ENCODE results near the gene PDE4D. TPM values are rescaled to one million over a fixed set of nuclear protein-coding genes. Genes with fewer than 3 reads are reported as not detected.

PDE4D gene
- total and polyA plus RNA-seq, 2 donors (not counting 1 experiment from before 2014, with no cell fraction given): 14.9 to 171 TPM

DNA sequence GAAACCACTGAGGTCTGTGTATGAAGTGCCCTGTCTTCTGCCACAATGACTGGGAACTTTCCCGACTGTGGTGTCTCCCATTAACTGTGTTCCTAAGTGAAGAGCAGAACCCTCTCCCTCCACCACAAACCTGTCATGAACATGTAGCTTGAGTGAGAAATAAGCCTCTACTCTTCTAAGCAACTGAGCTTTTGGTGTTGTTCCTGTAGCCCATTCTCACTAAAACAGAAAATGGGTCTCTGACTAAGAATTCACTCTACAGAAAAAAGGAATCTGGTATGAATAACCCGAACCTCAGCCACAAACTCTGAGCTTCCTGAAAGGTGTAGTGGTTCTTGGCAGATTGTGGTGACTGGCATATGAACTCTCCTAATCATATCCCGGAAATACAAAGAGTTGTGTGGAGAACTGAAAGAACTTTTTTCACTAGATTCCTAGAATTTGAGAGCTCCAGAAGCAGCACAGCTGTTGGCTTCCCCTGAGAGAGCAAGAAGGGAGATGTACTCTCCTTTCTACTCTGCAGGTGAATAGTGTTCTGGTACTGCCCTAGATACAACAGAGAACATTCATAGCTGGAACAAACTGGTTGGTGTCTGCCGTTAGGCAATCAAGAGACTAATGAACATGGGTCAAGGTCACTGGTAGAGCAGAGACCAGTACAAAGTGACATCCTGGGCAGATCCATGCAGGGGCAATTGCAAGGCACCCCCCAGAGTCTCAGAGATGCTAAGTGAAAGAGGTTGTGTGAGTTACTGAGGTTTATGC is 283.8 kb downstream of the PDE4D start:
- H4K20me1 ChIP-seq (ENCODE audit: control insufficient read depth, insufficient read depth, low read length, poor library complexity, severe bottlenecking): no peaks in the 10 kb centered on the region
- Mint-ChIP-seq H3K9me3 (ENCODE audit: insufficient read depth) (no peaks in the 10 kb centered on the region), H3K27ac (no peak overlapping the region), H3K4me1 (peaks cover 24% of the 10 kb centered on the region), H3K4me3 (no peak overlapping the region), H3K27me3 (peaks cover 4% of the 10 kb centered on the region)
- H3K4me3 ChIP-seq (ENCODE audit: control extremely low read depth in 1 of 5, extremely low read depth in 1 of 5, insufficient read depth in 1 of 5, low read depth in 2 of 5, low read length in 4 of 5): no peak overlapping the region
- DNase-seq (no peak), ATAC-seq (ENCODE audit: low read depth) (no peak)
- H3K27me3 ChIP-seq (replicated peaks in 1 of 4; ENCODE audit: control extremely low read depth in 1 of 4, control insufficient read depth in 3 of 4, insufficient read depth in 4 of 4, low read length in 3 of 4): no peaks in the 10 kb centered on the region
- 67% methylated on average over 1 of the region's 4 CpGs for WGBS (ENCODE audit: insufficient coverage)
- intact Hi-C loops (cut with micrococcal nuclease): loop anchor here (5.0 kb wide), 1 partner anchor 48 kb away; no protein-coding TSS in a partner anchor
- no peak overlapping the region for H3K4me2 ChIP-seq (replicated peaks; ENCODE audit: low read depth, low read length, poor library complexity, severe bottlenecking)
- no peak overlapping the region for H3K9ac ChIP-seq (ENCODE audit: low read length)
- TF ChIP-seq EZH2 (IDR thresholded peaks at IDR 0.05; ENCODE audit: borderline replicate concordance, insufficient read depth, low read depth, low read length, poor library complexity, severe bottlenecking): no peak
- TF ChIP-seq, protein P1, sequence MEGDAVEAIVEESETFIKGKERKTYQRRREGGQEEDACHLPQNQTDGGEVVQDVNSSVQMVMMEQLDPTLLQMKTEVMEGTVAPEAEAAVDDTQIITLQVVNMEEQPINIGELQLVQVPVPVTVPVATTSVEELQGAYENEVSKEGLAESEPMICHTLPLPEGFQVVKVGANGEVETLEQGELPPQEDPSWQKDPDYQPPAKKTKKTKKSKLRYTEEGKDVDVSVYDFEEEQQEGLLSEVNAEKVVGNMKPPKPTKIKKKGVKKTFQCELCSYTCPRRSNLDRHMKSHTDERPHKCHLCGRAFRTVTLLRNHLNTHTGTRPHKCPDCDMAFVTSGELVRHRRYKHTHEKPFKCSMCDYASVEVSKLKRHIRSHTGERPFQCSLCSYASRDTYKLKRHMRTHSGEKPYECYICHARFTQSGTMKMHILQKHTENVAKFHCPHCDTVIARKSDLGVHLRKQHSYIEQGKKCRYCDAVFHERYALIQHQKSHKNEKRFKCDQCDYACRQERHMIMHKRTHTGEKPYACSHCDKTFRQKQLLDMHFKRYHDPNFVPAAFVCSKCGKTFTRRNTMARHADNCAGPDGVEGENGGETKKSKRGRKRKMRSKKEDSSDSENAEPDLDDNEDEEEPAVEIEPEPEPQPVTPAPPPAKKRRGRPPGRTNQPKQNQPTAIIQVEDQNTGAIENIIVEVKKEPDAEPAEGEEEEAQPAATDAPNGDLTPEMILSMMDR (IDR thresholded peaks at IDR 0.05): no peak
- no peak overlapping the region for H2AFZ ChIP-seq (ENCODE audit: insufficient read depth, low read depth, low read length, poor library complexity, severe bottlenecking)
- H3K9me3 ChIP-seq (ENCODE audit: control extremely low read depth in 1 of 3, control insufficient read depth in 2 of 3, insufficient read depth in 1 of 3, low read length in 2 of 3): no peaks in the 10 kb centered on the region
- H3K79me2 ChIP-seq (ENCODE audit: control insufficient read depth, insufficient read depth, low read length): no peaks in the 10 kb centered on the region
- H3K27ac ChIP-seq (ENCODE audit: low read length in 2 of 2): no peak overlapping the region
- POLR2A ChIA-PET: no interaction called here
- no peaks in the 10 kb centered on the region for H3K36me3 ChIP-seq (replicated peaks in 1 of 2; ENCODE audit: control extremely low read depth in 1 of 2, control insufficient read depth in 1 of 2, extremely low read depth in 1 of 2, insufficient read depth in 2 of 2, low read length in 1 of 2)
- CTCF ChIA-PET: no interaction called here
- peaks cover 0 to 5% of the 10 kb centered on the region in 2 donors for H3K4me1 ChIP-seq (ENCODE audit: control insufficient read depth in 2 of 2, insufficient read depth in 2 of 2, low read length in 2 of 2)

DNA sequence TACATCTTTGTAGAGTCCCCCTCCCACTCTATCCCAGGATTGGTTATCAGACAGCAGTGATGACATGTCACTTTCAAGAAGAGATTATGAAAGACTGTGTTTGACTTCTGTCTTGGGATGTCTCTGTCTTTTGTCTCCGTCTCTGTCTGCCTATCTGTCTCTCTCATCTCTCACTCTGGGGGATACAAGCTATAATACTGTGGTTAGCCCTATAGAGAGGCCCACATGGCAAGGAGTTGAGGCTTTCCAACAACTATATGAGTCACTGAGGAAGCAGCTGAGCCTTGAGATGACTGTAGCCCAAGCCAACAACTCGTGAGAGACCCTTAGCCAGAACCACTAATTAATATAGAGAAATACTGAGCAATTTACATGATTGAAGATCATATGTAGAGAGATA is 284.8 kb downstream of the PDE4D start:
- ATAC-seq (ENCODE audit: low read depth): no peak
- Histone ChIP-seq H3K27me3 (replicated peaks in 1 of 4; ENCODE audit: control extremely low read depth in 1 of 4, control insufficient read depth in 3 of 4, insufficient read depth in 4 of 4, low read length in 3 of 4) (no peaks in the 10 kb centered on the region), H3K4me1 (ENCODE audit: control insufficient read depth in 2 of 2, insufficient read depth in 2 of 2, low read length in 2 of 2) (peaks cover 0 to 5% of the 10 kb centered on the region in 2 donors), H3K27ac (ENCODE audit: low read length in 2 of 2) (no peak overlapping the region), H4K20me1 (ENCODE audit: control insufficient read depth, insufficient read depth, low read length, poor library complexity, severe bottlenecking) (no peaks in the 10 kb centered on the region), H3K9me3 (ENCODE audit: control extremely low read depth in 1 of 3, control insufficient read depth in 2 of 3, insufficient read depth in 1 of 3, low read length in 2 of 3) (no peaks in the 10 kb centered on the region), H3K79me2 (ENCODE audit: control insufficient read depth, insufficient read depth, low read length) (no peaks in the 10 kb centered on the region), H2AFZ (ENCODE audit: insufficient read depth, low read depth, low read length, poor library complexity, severe bottlenecking) (no peak overlapping the region), H3K9ac (ENCODE audit: low read length) (no peak overlapping the region), H3K4me3 (ENCODE audit: control extremely low read depth in 1 of 5, extremely low read depth in 1 of 5, insufficient read depth in 1 of 5, low read depth in 2 of 5, low read length in 4 of 5) (no peak overlapping the region), H3K4me2 (replicated peaks; ENCODE audit: low read depth, low read length, poor library complexity, severe bottlenecking) (no peak overlapping the region), H3K36me3 (replicated peaks in 1 of 2; ENCODE audit: control extremely low read depth in 1 of 2, control insufficient read depth in 1 of 2, extremely low read depth in 1 of 2, insufficient read depth in 2 of 2, low read length in 1 of 2) (no peaks in the 10 kb centered on the region)
- H3K27ac Mint-ChIP-seq: no peak overlapping the region
- intact Hi-C loops (cut with micrococcal nuclease): no loop called here
- H3K4me1 Mint-ChIP-seq: peaks cover 24% of the 10 kb centered on the region
- H3K9me3 Mint-ChIP-seq (ENCODE audit: insufficient read depth): no peaks in the 10 kb centered on the region
- no peak for TF ChIP-seq EZH2 (IDR thresholded peaks at IDR 0.05; ENCODE audit: borderline replicate concordance, insufficient read depth, low read depth, low read length, poor library complexity, severe bottlenecking)
- TF ChIP-seq, protein P1 (IDR thresholded peaks at IDR 0.05): no peak
- DNase-seq: no peak
- peaks cover 4% of the 10 kb centered on the region for H3K27me3 Mint-ChIP-seq
- no peak overlapping the region for H3K4me3 Mint-ChIP-seq
- ChIA-PET POLR2A (no interaction called here), CTCF (no interaction called here)
- WGBS (ENCODE audit: insufficient coverage): no CpG with 5 or more reads among the region's 2 CpGs
